ENCODE measurements around the gene UNG.

GRCh38 chr12:109126784-109127183, 29.4 kb downstream of the UNG start:
- TF ChIP-seq EZH2 (IDR thresholded peaks at IDR 0.05; ENCODE audit: borderline replicate concordance, low read depth, low read length, severe bottlenecking) (no peak), CTCF (IDR thresholded peaks at IDR 0.05; ENCODE audit: borderline replicate concordance, extremely low read depth, low read length, poor library complexity, severe bottlenecking) (no peak)

Data from DND-41 (cell line).